MG63 (cell line): Measurements from ENCODE around the gene ADAP1. TPM values are rescaled to one million over a fixed set of nuclear protein-coding genes. Genes with fewer than 3 reads are reported as not detected.

Source experiments
- DNase-seq: peaks from one replicate; pipeline ENCODE4 v3.0.0-alpha.2; 2020
- H3K27me3 ChIP-seq: fragments of 250-450 bp; sonication (Bioruptor Pico); 2 replicates; pipeline ENCODE4 v1.5.1; 2020; ENCODE audit warnings: mild to moderate bottlenecking, moderate library complexity
- H3K36me3 ChIP-seq: fragments of 250-450 bp; sonication (Bioruptor Pico); 2 replicates; pipeline ENCODE4 v1.5.1; 2020; ENCODE audit warnings: mild to moderate bottlenecking, moderate library complexity
- H3K4me3 ChIP-seq: fragments of 250-450 bp; sonication (Bioruptor Pico); 2 replicates; pipeline ENCODE4 v1.5.1; 2020; ENCODE audit warnings: mild to moderate bottlenecking, moderate library complexity
- H3K9me3 ChIP-seq: fragments of 250-450 bp; sonication (Bioruptor Pico); 2 replicates; pipeline ENCODE4 v1.5.1; 2020; ENCODE audit warnings: mild to moderate bottlenecking, moderate library complexity
- total RNA-seq: library from RNA; depleted of rRNA; stranded (reverse); fragments of >200 nt; shearing (Covaris generic); gene quantifications from 2 replicates; pipeline ENCODE4 v1.2.3, GENCODE V29; 2014; ENCODE audit warnings: low replicate concordance

The ADAP1 gene
- total RNA-seq, 1 experiment from 2014 or later: 9.6 TPM

GRCh38 chr7:900331-901040 is 54.0 kb downstream of the ADAP1 start:
- Histone ChIP-seq H3K4me3 (no peak overlapping the region), H3K36me3 (no peaks in the 10 kb centered on the region), H3K9me3 (no peaks in the 10 kb centered on the region), H3K27me3 (no peaks in the 10 kb centered on the region)
- no peak for DNase-seq

GRCh38 chr7:899806-900205 is 54.7 kb downstream of the ADAP1 start:
- Histone ChIP-seq H3K4me3 (no peak overlapping the region), H3K9me3 (no peaks in the 10 kb centered on the region), H3K36me3 (no peaks in the 10 kb centered on the region), H3K27me3 (no peaks in the 10 kb centered on the region)
- DNase-seq: no peak

GRCh38 chr7:898855-899681 is 55.4 kb downstream of the ADAP1 start:
- Histone ChIP-seq H3K27me3 (no peaks in the 10 kb centered on the region), H3K36me3 (no peaks in the 10 kb centered on the region; the same call in 1 of the 2 replicates)
- DNase-seq: no peak

GRCh38 chr7:898460-898854 is 56.0 kb downstream of the ADAP1 start:
- H3K36me3 ChIP-seq: no peaks in the 10 kb centered on the region; the same call in 1 of the 2 replicates
- H3K9me3 ChIP-seq: no peaks in the 10 kb centered on the region
- H3K4me3 ChIP-seq: no peak overlapping the region
- no peak for DNase-seq
- H3K27me3 ChIP-seq: no peaks in the 10 kb centered on the region

More at GRCh38 chr7:898855-899681, 55.4 kb downstream of the ADAP1 start:
- H3K9me3 ChIP-seq: no peaks in the 10 kb centered on the region
- no peak overlapping the region for H3K4me3 ChIP-seq

GRCh38 chr7:897771-898376 is 56.6 kb downstream of the ADAP1 start:
- H3K27me3 ChIP-seq: no peaks in the 10 kb centered on the region
- no peak overlapping the region for H3K4me3 ChIP-seq
- no peak for DNase-seq
- no peaks in the 10 kb centered on the region for H3K9me3 ChIP-seq
- H3K36me3 ChIP-seq: no peaks in the 10 kb centered on the region; the same call in 1 of the 2 replicates

- Histone ChIP-seq H3K4me3 (no peak overlapping the region), H3K36me3 (no peaks in the 10 kb centered on the region; the same call in 1 of the 2 replicates), H3K9me3 (no peaks in the 10 kb centered on the region), H3K27me3 (no peaks in the 10 kb centered on the region)
- no peak for DNase-seq
These were observed 57.4 kb downstream of the ADAP1 start for GRCh38 chr7:897086-897485.

GRCh38 chr7:896346-897075 is 58.0 kb downstream of the ADAP1 start:
- no peak for DNase-seq
- no peaks in the 10 kb centered on the region for H3K27me3 ChIP-seq

GRCh38 chr7:895451-896052 is 58.9 kb downstream of the ADAP1 start:
- Histone ChIP-seq H3K4me3 (no peak overlapping the region), H3K9me3 (no peaks in the 10 kb centered on the region), H3K27me3 (no peaks in the 10 kb centered on the region), H3K36me3 (peaks cover 4% of the 10 kb centered on the region; the same call in 1 of the 2 replicates)
- DNase-seq: no peak

More at GRCh38 chr7:896346-897075, 58.0 kb downstream of the ADAP1 start:
- Histone ChIP-seq H3K9me3 (no peaks in the 10 kb centered on the region), H3K4me3 (no peak overlapping the region), H3K36me3 (no peaks in the 10 kb centered on the region; the same call in 1 of the 2 replicates)

- H3K4me3 ChIP-seq: no peak overlapping the region
- DNase-seq: no peak
- no peaks in the 10 kb centered on the region for H3K9me3 ChIP-seq
- H3K27me3 ChIP-seq: no peaks in the 10 kb centered on the region
- peaks cover 5% of the 10 kb centered on the region; the same call in 1 of the 2 replicates for H3K36me3 ChIP-seq
These were observed 59.5 kb downstream of the ADAP1 start for GRCh38 chr7:894927-895450.

GRCh38 chr7:894164-894867 is 60.2 kb downstream of the ADAP1 start:
- Histone ChIP-seq H3K9me3 (no peaks in the 10 kb centered on the region), H3K27me3 (no peaks in the 10 kb centered on the region), H3K4me3 (no peak overlapping the region), H3K36me3 (peaks cover 5% of the 10 kb centered on the region; the same call in 1 of the 2 replicates)
- DNase-seq: no peak

GRCh38 chr7:893686-894085 is 60.8 kb downstream of the ADAP1 start:
- H3K4me3 ChIP-seq: no peak overlapping the region
- H3K36me3 ChIP-seq: peaks cover 5% of the 10 kb centered on the region; the same call in 1 of the 2 replicates
- no peak for DNase-seq
- no peaks in the 10 kb centered on the region for H3K27me3 ChIP-seq
- H3K9me3 ChIP-seq: no peaks in the 10 kb centered on the region

- Histone ChIP-seq H3K4me3 (no peak overlapping the region), H3K36me3 (peaks cover 7% of the 10 kb centered on the region; the same call in 1 of the 2 replicates), H3K27me3 (no peaks in the 10 kb centered on the region), H3K9me3 (no peaks in the 10 kb centered on the region)
- no peak for DNase-seq
These were observed 61.6 kb downstream of the ADAP1 start for GRCh38 chr7:892648-893593.

- peaks cover 7% of the 10 kb centered on the region; the same call in 1 of the 2 replicates for H3K36me3 ChIP-seq
- no peak overlapping the region for H3K4me3 ChIP-seq
- H3K27me3 ChIP-seq: no peaks in the 10 kb centered on the region
- no peaks in the 10 kb centered on the region for H3K9me3 ChIP-seq
- no peak for DNase-seq
These were observed 62.7 kb downstream of the ADAP1 start for GRCh38 chr7:891805-892204.

GRCh38 chr7:891291-891690 is 63.2 kb downstream of the ADAP1 start:
- H3K4me3 ChIP-seq: no peak overlapping the region
- peaks cover 7% of the 10 kb centered on the region; the same call in 1 of the 2 replicates for H3K36me3 ChIP-seq
- no peak for DNase-seq
- no peaks in the 10 kb centered on the region for H3K27me3 ChIP-seq
- no peaks in the 10 kb centered on the region for H3K9me3 ChIP-seq
